Astrocyte (in vitro differentiated cells and primary cell): Measurements from ENCODE around the gene CFAP57.
A peak's percentile ranks its signal among the peaks of the same experiment; 100 is the strongest.

Experiments used
- CTCF ChIP-seq: IDR thresholded peaks from 2 replicates; pipeline ENCODE4 v1.5.1; 2011; ENCODE audit warnings: low read depth, mild to moderate bottlenecking, inconsistent platforms, low read length, moderate library complexity; ENCODE audit not compliant: insufficient read depth
- EZH2 ChIP-seq: IDR thresholded peaks from 2 replicates; pipeline ENCODE4 v1.6.1; 2012; ENCODE audit warnings: mild to moderate bottlenecking, low read length, inconsistent platforms; ENCODE audit not compliant: insufficient read depth

DNA sequence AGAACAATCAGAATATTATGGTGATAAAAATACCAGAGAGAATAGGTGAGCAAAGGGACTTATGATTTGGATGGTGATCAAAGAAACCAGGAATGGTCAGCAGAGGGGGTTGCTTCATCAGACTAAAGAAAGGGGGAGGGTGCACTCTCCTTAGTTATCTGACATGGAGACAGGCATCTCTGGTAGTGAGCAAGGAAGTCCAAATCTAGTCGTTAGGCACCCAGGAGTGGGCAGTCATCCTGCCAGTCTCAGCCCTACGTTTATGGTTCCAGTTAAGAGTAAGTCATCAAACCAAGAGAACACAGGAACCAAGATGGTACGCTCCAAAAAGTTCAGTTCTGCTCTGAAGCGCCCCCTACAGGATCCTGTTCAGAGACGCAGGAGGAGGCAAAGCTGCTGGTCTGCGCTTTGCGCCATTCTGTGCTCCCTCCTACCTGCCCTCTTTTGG is 28.7 kb upstream of the CFAP57 start:
- peak; percentile 25 for TF ChIP-seq CTCF
- TF ChIP-seq EZH2 = no peak
